ENCODE results near the gene LRRC26.

- TF ChIP-seq EZH2 (IDR thresholded peaks at IDR 0.05; ENCODE audit: low read length): no peak
- TF ChIP-seq CTCF (optimal IDR thresholded peaks at IDR 0.05 in 1 of 3, IDR thresholded peaks at IDR 0.05 in 1 of 3, conservative IDR thresholded peaks at IDR 0.05 in 1 of 3; ENCODE audit: extremely low read depth in 1 of 3, insufficient read depth in 2 of 3, low read length in 3 of 3): no peak
Measured at GRCh38 chr9:137187386-137187785, 17.5 kb upstream of the LRRC26 start.

All from keratinocyte (primary cell).